NCI-H774 (cell line): ENCODE results near the gene RNF5.
"Not testable (repeated sequence)": the region's sequence is repeated elsewhere in the genome, so short reads cannot be mapped to it uniquely, and the experiment has no call there.

Source experiments
- DNase-seq: peaks from one replicate; lab custom pipeline; 2025; lab: John Stamatoyannopoulos, UW

The RNF5 gene

GRCh38 chr6:32175711-32176475, 2.3 kb upstream of the RNF5 start, which contains the start of gene AGPAT1:
AGPAT1 (minus strand) TSS chr6:32176084; CDS start chr6:32171496, 4,588 bp downstream.
- DNase-seq = peak; percentile 91

DNA sequence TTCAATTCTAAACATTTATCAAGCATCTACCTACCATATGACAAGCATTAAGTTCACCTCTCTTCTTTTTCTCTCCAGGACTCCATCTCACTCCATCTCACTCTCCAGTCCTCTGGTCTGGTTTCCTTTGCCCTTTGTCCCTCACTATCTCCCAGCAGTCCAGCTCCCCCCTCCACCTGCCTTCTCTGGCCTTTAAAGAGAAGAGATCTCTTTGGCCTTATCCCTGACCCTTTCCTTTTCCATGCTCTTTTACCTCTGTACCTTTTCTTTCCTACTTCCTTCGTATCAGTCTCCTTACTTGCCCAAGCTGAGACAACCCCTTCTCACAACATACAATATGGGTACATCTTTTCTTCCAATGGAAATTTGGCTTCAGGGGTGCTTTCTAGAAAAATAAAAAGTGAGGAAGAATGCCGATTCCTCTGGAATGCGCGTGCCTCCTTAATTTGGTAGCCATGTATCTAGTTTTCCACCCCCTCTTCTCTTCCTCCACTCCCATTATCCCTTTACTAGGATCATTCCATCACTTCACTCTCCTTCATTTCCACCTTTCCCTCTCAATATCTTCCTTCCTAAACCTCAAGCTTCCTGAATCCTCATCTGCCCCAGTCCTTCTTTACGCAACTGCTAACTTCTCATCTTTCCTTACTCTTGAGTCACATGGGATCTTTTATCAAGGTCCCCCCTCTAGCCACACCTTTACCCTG, 1.6 kb upstream of the RNF5 start:
- DNase-seq = no peak

DNA sequence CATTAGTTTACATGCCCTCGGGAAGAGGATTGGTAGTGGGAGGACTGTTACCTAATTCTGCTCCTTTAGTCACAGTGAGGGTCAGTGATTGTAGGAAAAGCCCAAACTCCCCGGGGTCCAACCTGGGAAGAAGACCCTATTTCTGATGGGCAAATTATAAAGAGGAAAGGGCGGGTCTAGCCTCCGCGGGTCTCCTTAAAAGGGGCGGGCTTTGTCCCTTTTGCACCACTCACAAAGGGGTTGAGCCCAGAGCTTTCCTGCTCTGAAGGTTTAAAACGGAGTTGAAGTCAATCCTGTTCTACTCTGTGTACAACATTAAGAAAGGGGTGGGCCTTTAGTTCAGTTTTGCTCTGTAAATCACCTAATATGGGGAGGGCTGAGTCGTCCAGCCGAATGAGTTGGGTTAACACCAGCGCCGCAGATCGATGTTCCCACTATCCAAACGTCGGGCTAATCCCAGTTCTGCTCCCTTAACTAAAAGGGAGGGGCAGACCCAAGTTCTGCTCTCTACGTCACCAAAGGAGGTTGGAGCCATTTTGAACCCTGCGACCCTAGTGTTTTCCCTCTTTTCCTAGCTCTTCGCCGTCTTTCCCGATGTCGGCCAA, 920 bp upstream of the RNF5 start:
- DNase-seq = peak; percentile 71

GRCh38 chr6:32178547-32179440, 589 bp downstream of the RNF5 start:
- no peak for DNase-seq

- no peak for DNase-seq
Measured at GRCh38 chr6:32179766-32180405, 1.7 kb downstream of the RNF5 start.

- DNase-seq = no peak
Measured at GRCh38 chr6:32181148-32181702, 3.0 kb downstream of the RNF5 start.

- no peak for DNase-seq
Measured at GRCh38 chr6:32181915-32182529, 3.8 kb downstream of the RNF5 start.

GRCh38 chr6:32182555-32182981, 4.4 kb downstream of the RNF5 start:
- DNase-seq = no peak

DNA sequence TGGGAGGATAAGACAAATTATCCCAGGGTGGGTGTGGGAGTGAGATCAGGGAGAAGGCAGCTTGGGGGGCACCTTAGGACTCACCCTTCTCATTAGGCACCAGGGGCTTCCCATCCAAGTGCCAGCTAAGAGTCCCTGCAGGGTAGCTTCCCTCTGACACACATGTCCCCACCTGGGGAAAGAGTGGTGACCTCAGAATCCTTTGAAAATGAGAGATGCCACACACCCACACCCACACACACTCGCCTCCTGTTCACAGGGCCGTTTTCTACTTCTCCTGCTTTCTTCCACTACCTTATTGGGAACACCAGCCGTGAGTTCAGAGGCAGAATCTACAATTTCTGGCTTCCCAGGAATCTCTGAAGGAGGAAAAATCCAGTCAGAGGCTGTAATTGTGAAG, 4.8 kb downstream of the RNF5 start:
- DNase-seq = no peak

DNA sequence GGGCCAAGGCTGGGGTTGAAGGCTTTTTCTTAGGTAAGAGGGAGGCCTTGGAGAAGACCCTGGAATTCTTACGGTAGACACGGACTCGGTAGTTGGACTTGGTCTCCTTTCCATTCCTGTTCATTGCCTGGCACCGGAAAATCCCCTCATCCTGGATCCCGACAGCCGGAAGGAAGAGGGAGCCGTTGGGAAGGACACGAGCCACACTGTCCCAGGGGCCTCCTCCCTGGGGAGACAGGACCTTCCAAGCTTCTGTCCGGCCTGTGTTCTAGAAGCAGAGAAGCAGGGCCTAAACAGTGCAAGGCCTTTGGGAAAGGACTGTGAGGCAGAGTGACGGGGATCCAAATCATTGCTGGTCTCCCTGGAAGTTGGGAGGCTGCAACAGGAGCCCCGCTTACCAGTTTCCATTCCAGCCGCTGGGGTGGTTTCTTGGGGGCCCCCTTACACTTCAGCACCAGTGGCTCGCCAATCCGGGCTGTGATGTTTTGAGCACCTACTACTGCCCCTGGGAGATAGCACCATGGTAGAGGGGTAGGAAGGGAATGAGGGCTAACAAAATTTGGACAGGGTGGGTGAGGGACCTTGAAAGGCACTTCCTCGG, 5.4 kb downstream of the RNF5 start:
- no peak for DNase-seq

- DNase-seq = no peak
Measured at GRCh38 chr6:32184084-32184640, 6.0 kb downstream of the RNF5 start, which contains the start of gene AGER. AGER (minus strand) TSS chr6:32184253; CDS start chr6:32184222, 31 bp downstream.

- not testable (repeated sequence) for DNase-seq
Measured at GRCh38 chr6:32185681-32186131, 7.5 kb downstream of the RNF5 start.

DNA sequence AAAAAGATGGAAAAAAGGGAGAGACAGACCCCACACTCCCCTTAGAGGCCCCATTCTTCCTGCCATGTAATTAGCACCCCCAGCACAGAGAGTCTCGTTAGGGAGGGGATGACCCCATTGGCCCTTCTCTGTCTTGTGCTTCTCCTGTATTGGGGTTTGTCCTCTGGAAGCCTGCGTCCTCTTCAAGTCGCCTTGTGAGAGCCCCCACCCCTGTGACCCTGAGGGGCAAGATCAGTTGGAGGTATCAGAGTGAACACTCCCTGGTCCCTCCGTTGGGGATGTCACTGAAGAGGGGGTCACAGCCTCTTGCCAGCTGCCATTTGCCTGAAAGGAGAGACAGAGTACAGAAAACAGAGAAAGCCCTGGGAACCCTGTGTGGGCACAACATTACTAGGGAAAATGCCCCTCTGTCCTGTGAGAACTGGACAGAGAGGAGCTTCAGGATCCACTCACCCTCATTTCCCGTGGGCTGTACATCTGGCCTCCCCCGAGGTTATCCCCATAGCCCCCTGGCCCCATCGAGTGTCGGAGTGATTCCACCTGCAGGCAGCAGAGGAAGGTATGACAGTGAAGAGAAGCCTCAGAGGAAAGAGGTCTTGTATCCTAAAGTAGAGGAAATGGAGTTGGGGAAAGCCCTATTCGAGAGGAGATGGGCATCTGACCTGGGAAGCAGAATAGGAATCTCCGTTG, 8.1 kb downstream of the RNF5 start:
- not testable (repeated sequence) for DNase-seq

DNA sequence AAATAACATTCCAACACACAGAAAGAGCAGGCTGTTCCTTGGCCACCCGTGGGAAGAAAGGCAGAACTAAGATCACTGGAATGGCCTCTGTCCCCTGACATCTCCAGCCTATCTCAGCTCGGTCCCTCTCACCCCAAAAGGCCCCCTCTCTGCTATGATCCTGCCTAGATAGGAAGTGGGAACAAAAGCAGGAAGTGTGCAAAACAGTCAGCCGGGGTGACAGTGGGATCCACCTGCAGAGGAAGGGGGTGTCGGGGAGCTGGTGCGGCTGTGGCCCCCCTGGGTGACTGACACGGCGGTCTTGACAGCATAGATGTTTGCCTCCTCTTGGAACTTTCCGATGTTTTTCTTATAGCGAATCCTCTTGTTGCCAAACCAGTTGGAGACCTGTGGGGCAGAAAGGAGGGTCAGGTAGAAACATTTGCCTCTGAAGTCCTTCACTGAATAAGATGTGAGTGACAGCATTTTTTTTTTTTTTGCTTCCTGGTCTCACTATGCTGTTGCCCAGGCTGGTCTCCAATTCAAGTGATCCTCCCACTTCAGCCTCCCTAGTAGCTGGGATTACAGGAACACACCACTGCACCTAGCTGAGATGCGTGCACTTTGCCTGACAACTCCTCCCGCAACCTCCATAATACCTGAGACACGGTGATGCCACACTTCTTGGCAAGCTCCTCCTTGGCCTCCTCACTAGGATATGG, 9.0 kb downstream of the RNF5 start:
- DNase-seq = no peak

DNA sequence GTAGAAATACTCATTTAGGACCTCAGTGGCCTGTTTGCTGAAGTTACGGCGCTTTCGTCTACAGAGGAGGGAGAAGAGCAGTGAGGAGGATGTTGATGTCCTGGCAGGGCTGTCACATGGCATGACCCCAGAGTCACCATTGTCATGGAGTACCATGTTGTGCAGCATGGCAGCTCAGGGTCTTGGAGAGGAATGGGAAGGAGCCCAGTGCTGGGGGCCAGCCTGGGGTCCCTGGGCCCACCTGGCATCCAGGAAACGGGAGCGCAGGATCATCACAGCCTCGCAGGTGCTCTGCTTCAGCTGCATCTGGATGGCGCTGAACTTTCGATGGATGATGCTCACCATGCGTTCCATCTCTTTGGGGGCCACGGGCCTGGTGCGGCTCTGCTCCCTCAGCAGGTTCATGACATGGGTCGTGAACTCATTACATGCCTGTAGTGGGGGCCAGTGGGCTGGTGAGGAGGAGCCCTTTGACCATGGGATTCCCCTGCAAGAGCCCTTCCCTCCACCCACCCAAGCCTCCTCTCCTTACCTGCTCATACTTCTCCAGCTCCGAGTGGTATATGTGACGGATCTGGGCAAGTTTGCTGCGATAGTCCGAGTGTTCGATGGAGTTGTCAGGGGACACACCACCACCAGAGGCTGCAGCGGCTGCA, 9.6 kb downstream of the RNF5 start:
- DNase-seq = not testable (repeated sequence)

DNA sequence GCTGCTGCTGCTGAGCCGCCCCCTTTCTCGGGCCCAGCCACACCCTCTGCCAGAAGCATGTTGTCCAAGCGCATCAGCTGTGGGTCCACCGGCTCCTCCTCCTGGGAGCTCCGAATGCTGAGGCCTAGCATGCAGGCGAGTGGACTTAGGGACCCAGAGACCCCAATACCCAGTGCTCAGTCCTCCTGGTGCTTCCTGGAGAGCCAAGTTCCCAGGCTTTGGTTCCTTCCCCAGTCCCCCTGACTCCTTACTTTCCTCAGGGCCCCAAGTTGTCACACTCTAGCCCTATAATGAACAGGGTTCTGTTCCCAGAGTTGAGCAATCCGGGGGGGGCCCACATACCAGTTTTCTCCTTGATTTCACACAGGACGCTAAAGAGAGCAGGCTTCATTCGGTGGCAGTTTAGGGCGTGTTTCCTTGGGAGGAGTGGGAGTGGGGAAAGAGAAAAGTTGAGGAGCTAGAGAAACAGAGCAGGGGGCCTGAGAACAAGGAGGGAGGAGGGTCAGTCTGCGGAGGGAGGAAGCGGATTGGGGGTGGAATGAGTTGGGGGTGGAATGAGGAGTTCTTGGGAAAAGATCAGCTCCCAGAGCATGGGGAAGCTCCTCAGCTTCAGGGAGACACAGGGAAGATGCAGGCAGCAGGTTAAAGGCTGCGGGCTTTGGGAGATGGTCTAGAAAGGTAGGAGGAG, 10.3 kb downstream of the RNF5 start:
- DNase-seq = no peak

- no peak for DNase-seq
Measured at GRCh38 chr6:32189069-32189741, 11.0 kb downstream of the RNF5 start.
